DMS79 (cell line): ENCODE data around the gene AMTN.

ENCODE experiments used
- DNase-seq: peaks from one replicate; lab custom pipeline; 2025; lab: John Stamatoyannopoulos, UW

Gene AMTN

DNA sequence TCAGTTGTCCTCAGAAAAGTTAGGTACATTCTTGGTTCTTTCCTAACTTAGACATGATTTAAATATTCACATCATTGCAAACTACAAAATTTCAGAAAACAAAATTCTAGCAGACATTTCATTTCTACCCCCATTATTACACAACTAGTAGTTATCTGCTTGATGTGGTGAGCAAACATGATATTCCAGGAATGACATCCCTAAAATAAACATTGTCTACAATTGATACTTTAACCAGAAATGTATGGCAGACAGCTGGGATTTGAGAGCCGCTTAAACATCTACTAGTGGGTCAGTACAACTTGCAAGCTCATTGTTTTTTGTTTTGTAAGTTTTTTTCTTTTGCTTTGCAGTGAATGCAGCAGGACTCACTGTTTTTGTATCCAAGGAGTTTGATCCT, 41.6 kb downstream of the AMTN start:
- DNase-seq: no peak

DNA sequence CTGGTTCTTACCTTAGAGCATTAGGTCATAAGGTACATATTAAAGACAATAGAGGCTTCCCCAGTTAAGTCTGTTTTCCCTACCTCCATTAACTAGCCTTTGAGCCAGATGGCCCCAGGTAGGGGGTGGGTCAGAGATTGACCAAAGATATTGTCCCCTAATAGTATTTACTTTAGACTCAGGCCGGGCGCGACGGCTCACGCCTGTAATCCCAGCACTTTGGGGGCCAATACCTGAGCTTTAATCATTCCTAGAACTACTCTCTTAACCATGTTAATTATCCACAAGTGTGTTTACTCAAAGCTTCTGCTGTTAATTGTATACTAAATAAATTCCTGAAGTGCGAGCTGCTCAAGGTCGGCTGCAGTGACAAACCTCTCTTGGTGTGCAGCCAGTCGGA, 45.7 kb downstream of the AMTN start:
- DNase-seq: no peak

DNA sequence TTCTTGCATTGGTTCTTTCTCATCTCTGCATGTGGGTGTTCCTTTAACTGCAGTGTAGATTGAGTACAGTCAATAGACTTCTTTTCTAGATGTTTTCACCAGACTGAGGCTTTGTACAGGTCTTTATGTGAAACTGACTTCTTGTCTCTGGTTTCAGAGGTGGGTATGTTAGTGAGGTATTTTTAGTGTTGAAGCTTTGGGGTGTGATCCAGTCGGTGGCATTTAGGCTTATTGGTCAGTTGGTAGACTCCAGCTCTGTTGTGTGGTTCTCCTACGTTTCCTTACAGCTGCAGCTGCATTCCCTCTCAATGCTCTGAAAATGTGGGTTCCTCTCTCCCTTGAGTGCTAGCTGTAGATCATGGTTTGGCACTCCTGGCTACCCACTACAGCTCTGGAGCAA, 52.4 kb downstream of the AMTN start:
- DNase-seq: no peak

DNA sequence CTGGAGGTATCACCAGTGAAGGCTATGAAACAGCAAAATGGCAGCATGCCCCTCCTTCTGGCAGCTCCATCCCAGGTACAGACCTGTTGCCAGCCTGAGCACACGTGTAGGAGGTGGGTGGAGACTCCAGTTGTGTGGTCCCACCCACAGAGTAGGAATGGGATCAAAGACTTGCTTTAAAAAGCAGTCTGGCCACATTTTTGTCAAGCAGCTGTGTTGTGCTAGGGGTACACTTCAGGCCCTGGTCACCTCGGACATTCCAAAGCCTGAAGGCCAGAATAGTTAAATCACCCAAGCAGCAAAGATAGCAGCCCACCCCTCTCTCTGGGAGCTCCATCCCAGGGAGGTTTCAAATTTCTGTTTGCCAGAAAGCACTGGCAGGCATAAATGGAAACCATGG, 53.4 kb downstream of the AMTN start:
- DNase-seq: no peak

DNA sequence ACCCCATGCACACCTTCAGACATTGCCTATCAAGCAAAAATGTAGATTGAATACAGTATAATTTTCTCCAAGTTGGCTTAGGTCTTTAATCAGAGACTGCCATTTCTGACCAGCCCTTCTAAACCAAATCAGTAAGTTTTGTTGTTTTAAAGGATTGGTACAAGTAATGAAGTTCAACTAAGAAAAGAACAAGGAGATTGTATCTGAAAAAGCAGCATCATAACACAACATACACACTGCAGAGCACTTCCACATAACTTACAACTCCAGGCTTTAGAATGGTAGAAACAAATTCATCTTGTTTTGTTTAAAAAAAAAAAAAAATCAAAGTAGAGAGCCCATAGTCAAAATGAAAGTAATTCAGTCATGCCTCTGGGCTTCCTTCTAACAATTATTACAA, 57.6 kb downstream of the AMTN start:
- no peak for DNase-seq

DNA sequence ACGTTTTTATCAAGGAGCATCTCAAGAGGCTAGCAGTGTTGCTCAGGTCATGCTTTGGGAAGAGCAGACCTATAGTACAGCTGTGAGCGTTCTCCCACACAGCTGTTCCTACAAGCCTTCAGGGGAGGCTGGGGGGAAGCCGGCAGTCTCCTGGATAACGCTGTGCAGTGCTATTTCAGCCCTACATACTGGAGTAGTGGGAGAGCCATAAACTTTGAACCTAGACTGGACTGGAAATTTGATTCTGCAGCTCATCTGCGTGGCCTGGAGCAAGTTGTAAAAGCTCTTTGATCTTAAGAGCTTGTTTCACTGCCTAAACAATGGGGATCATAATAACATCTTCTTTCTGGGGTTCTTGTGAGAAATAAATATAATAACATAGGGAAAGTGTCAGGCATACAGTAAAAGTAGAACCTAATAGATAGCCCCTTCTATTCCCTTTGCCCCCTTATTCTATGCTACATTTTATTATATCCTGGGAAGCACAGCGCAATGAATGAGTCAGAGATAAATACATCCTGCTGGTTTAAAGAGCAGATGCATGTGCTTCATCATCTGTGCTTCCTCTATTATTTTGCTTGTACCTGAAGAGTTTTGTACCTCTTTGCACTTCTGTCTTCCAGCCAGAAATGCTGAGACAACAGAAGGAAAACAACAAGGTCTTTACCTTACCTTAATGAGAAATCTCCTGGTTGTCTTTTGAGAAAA, 59.0 kb downstream of the AMTN start:
- no peak for DNase-seq

DNA sequence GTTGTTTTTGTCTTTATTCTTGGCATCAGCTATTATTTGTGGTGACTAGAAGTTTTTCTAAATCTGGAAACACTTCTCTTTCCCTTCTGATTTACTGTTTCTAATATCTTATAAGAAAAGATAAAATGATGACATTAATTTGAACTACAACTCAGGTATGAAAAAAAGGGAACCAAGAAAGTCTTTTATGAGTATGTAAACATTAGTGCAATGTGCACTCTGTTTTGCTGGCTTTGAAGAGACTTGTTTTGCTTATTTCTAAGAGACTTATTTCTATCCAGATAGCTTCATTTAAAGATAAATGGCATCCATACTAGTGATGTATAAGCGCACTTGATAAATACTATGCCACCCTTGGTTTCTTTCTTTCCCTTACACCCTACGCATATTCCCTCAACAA, 63.6 kb downstream of the AMTN start:
- no peak for DNase-seq
